Measurements from ENCODE around the gene UCN2. TPM values are rescaled to one million over a fixed set of nuclear protein-coding genes. Genes with fewer than 3 reads are reported as not detected.

The UCN2 gene
- total RNA-seq, 1 experiment from 2014 or later = 1.8 TPM

DNA sequence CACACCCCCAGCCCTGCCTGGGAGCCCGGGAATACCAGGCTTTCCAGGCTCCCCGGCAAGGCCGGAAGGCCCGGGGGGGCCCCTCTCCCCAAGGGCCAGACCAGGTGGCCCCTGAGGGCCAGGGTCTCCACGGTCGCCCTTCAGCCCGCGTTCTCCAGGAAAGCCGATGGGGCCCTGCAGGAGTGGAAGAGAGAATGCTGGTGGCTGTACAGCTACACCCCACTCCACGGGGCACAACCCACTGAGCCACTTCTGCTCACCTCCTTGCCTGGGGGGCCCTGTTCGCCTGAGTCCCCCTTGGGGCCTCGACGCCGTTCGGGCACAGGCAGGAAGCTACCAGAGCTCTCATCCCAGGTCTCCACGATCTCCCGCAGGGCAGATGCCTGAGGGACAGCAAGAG, 11.8 kb upstream of the UCN2 start:
- Histone ChIP-seq H3K27me3 (ENCODE audit: control insufficient read depth, insufficient read depth, low read length) (no peaks in the 10 kb centered on the region), H3K4me1 (ENCODE audit: control insufficient read depth, insufficient read depth, low read length) (no peaks in the 10 kb centered on the region), H3K9me3 (ENCODE audit: control insufficient read depth, insufficient read depth, low read depth, low read length) (no peaks in the 10 kb centered on the region), H3K4me3 (ENCODE audit: low read depth in 2 of 2, low read length in 2 of 2) (no peak overlapping the region), H3K27ac (ENCODE audit: low read length) (no peak overlapping the region), H3K36me3 (ENCODE audit: control insufficient read depth, insufficient read depth, low read length) (no peaks in the 10 kb centered on the region)
- POLR2A ChIA-PET = interaction anchor here (0.6 kb wide), 1 partner anchor 1621 kb away, joined by 3 read pairs; no protein-coding TSS in a partner anchor
- intact Hi-C loops (cut with micrococcal nuclease; ENCODE audit: unreplicated experiment) = no loop called here
- CTCF ChIA-PET = no interaction called here
- TF ChIP-seq POLR2AphosphoS5 (IDR thresholded peaks at IDR 0.05; ENCODE audit: low read depth, low read length) = no peak
- TF ChIP-seq, protein P1, sequence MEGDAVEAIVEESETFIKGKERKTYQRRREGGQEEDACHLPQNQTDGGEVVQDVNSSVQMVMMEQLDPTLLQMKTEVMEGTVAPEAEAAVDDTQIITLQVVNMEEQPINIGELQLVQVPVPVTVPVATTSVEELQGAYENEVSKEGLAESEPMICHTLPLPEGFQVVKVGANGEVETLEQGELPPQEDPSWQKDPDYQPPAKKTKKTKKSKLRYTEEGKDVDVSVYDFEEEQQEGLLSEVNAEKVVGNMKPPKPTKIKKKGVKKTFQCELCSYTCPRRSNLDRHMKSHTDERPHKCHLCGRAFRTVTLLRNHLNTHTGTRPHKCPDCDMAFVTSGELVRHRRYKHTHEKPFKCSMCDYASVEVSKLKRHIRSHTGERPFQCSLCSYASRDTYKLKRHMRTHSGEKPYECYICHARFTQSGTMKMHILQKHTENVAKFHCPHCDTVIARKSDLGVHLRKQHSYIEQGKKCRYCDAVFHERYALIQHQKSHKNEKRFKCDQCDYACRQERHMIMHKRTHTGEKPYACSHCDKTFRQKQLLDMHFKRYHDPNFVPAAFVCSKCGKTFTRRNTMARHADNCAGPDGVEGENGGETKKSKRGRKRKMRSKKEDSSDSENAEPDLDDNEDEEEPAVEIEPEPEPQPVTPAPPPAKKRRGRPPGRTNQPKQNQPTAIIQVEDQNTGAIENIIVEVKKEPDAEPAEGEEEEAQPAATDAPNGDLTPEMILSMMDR (IDR thresholded peaks at IDR 0.05) = no peak
- no peak for TF ChIP-seq TCF7L2 (IDR thresholded peaks at IDR 0.05; ENCODE audit: low read depth, low read length)
- TF ChIP-seq, protein P2, sequence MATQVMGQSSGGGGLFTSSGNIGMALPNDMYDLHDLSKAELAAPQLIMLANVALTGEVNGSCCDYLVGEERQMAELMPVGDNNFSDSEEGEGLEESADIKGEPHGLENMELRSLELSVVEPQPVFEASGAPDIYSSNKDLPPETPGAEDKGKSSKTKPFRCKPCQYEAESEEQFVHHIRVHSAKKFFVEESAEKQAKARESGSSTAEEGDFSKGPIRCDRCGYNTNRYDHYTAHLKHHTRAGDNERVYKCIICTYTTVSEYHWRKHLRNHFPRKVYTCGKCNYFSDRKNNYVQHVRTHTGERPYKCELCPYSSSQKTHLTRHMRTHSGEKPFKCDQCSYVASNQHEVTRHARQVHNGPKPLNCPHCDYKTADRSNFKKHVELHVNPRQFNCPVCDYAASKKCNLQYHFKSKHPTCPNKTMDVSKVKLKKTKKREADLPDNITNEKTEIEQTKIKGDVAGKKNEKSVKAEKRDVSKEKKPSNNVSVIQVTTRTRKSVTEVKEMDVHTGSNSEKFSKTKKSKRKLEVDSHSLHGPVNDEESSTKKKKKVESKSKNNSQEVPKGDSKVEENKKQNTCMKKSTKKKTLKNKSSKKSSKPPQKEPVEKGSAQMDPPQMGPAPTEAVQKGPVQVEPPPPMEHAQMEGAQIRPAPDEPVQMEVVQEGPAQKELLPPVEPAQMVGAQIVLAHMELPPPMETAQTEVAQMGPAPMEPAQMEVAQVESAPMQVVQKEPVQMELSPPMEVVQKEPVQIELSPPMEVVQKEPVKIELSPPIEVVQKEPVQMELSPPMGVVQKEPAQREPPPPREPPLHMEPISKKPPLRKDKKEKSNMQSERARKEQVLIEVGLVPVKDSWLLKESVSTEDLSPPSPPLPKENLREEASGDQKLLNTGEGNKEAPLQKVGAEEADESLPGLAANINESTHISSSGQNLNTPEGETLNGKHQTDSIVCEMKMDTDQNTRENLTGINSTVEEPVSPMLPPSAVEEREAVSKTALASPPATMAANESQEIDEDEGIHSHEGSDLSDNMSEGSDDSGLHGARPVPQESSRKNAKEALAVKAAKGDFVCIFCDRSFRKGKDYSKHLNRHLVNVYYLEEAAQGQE (IDR thresholded peaks at IDR 0.05; ENCODE audit: insufficient read depth in 1 of 2, low read depth in 2 of 2, low read length in 1 of 2) = no peak
- TF ChIP-seq SIN3A (IDR thresholded peaks at IDR 0.05; ENCODE audit: borderline replicate concordance, insufficient read depth, low read depth, low read length) = no peak
- DNase-seq (ENCODE audit: low read depth, low spot score) (no peak), ATAC-seq (no peak)
- in situ Hi-C loops (cut with HindIII; ENCODE audit: low pct_unique_long_range_greater_than_20kb, low sequenced_read_pairs) = no loop called here
- BruUV-seq (replicated peaks) = no TSS peak

DNA sequence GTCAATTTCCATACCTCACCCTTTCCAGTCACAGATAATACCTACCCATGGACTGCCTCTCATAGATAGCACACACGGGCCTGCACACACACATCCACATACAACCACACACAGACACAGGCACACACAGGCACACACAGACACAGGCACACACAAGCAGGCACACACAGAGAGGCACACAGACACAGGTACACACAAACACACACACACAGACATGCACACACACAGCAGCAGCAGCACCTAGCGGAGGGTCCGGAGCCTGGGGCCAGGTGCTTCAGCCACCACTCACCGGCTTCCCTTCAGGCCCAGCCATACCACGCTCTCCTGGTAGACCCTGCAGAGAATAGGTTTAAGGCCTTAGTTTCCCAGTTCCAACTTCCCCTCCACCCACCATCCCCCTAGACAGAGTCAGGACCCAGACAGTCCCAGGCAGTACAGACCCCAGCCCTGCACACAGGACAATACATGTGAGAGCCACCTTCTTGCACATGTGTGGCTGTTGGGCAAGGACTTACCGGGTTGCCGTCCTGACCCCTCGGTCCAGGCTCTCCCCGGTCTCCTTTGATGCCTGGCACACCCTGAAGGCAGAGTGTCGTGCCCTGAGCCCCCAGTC, 10.5 kb upstream of the UCN2 start:
- Histone ChIP-seq H3K4me1 (ENCODE audit: control insufficient read depth, insufficient read depth, low read length) (no peaks in the 10 kb centered on the region), H3K36me3 (ENCODE audit: control insufficient read depth, insufficient read depth, low read length) (no peaks in the 10 kb centered on the region), H3K27me3 (ENCODE audit: control insufficient read depth, insufficient read depth, low read length) (no peaks in the 10 kb centered on the region), H3K27ac (ENCODE audit: low read length) (no peak overlapping the region), H3K9me3 (ENCODE audit: control insufficient read depth, insufficient read depth, low read depth, low read length) (no peaks in the 10 kb centered on the region), H3K4me3 (ENCODE audit: low read depth in 2 of 2, low read length in 2 of 2) (no peak overlapping the region)
- no TSS peak for BruUV-seq (replicated peaks)
- intact Hi-C loops (cut with micrococcal nuclease; ENCODE audit: unreplicated experiment) = no loop called here
- POLR2A ChIA-PET = no interaction called here
- TF ChIP-seq TCF7L2 (IDR thresholded peaks at IDR 0.05; ENCODE audit: low read depth, low read length) = no peak
- TF ChIP-seq, protein P2 (IDR thresholded peaks at IDR 0.05; ENCODE audit: insufficient read depth in 1 of 2, low read depth in 2 of 2, low read length in 1 of 2) = no peak
- TF ChIP-seq, protein P1 (IDR thresholded peaks at IDR 0.05) = no peak
- TF ChIP-seq SIN3A (IDR thresholded peaks at IDR 0.05; ENCODE audit: borderline replicate concordance, insufficient read depth, low read depth, low read length) = no peak
- no peak for TF ChIP-seq POLR2AphosphoS5 (IDR thresholded peaks at IDR 0.05; ENCODE audit: low read depth, low read length)
- in situ Hi-C loops (cut with HindIII; ENCODE audit: low pct_unique_long_range_greater_than_20kb, low sequenced_read_pairs) = no loop called here
- DNase-seq (ENCODE audit: low read depth, low spot score) = no peak
- no peak for ATAC-seq
- CTCF ChIA-PET = no interaction called here
